H1 (cell line): ENCODE measurements around the gene ALDH4A1.

ENCODE experiments used
- EZH2 ChIP-seq: fragments of 200-600 bp; sonication (generic); IDR thresholded peaks from 2 replicates; pipeline ENCODE4 v1.7.1; 2012; ENCODE audit warnings: low read depth, mild to moderate bottlenecking, moderate library complexity, low read length, inconsistent platforms; ENCODE audit not compliant: severe bottlenecking
- FOSL1 ChIP-seq: IDR thresholded peaks from 2 replicates; pipeline ENCODE4 v1.6.1; 2011; ENCODE audit warnings: mild to moderate bottlenecking, low read depth, low read length, moderate library complexity; ENCODE audit not compliant: insufficient read depth
- POLR2A ChIP-seq, 2 experiments: IDR thresholded peaks; 1 replicate in 1 of 2; 2 replicates in 1 of 2; pipeline ENCODE4 v1.6.1; 2011; ENCODE audit warnings: low read depth in 2 of 2, low read length in 2 of 2, mild to moderate bottlenecking in 2 of 2; ENCODE audit errors: control extremely low read depth in 1 of 2
- RAD21 ChIP-seq, 2 experiments: IDR thresholded peaks in 1 of 2; conservative IDR thresholded peaks in 1 of 2; 2 replicates each; pipeline ENCODE4 v1.6.1; 2011; ENCODE audit warnings: low read depth in 2 of 2, low read length in 2 of 2, improper control_type of control experiment in 1 of 2, inconsistent platforms in 1 of 2, mild to moderate bottlenecking in 1 of 2, moderate library complexity in 1 of 2
- TBP ChIP-seq: IDR thresholded peaks from 2 replicates; pipeline ENCODE4 v1.6.1; 2011; ENCODE audit warnings: low read depth, low read length, improper control_type of control experiment
- TF ChIP-seq, protein P1 (sequence below), 3 experiments: IDR thresholded peaks; 1 replicate in 2 of 3; 2 replicates in 1 of 3; pipeline versions ENCODE4 v1.5.1 to v1.6.1; 2011; ENCODE audit warnings: low read length in 3 of 3, mild to moderate bottlenecking in 3 of 3, inconsistent platforms in 2 of 3, low read depth in 1 of 3, moderate library complexity in 1 of 3; ENCODE audit not compliant: insufficient read depth in 1 of 3; ENCODE audit errors: control extremely low read depth in 1 of 3

- TF ChIP-seq EZH2 (no peak), TBP (no peak), FOSL1 (no peak), POLR2A (IDR thresholded peaks at IDR 0.05; ENCODE audit: control extremely low read depth in 1 of 2, low read depth in 2 of 2, low read length in 2 of 2) (no peak), RAD21 (IDR thresholded peaks at IDR 0.05 in 1 of 2, conservative IDR thresholded peaks at IDR 0.05 in 1 of 2; ENCODE audit: low read depth in 2 of 2, low read length in 2 of 2) (no peak)
- TF ChIP-seq, protein P1, sequence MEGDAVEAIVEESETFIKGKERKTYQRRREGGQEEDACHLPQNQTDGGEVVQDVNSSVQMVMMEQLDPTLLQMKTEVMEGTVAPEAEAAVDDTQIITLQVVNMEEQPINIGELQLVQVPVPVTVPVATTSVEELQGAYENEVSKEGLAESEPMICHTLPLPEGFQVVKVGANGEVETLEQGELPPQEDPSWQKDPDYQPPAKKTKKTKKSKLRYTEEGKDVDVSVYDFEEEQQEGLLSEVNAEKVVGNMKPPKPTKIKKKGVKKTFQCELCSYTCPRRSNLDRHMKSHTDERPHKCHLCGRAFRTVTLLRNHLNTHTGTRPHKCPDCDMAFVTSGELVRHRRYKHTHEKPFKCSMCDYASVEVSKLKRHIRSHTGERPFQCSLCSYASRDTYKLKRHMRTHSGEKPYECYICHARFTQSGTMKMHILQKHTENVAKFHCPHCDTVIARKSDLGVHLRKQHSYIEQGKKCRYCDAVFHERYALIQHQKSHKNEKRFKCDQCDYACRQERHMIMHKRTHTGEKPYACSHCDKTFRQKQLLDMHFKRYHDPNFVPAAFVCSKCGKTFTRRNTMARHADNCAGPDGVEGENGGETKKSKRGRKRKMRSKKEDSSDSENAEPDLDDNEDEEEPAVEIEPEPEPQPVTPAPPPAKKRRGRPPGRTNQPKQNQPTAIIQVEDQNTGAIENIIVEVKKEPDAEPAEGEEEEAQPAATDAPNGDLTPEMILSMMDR (IDR thresholded peaks at IDR 0.05; ENCODE audit: control extremely low read depth in 1 of 3, insufficient read depth in 1 of 3, low read depth in 1 of 3, low read length in 3 of 3) = no peak
Measured at GRCh38 chr1:18901147-18901951, 1.0 kb downstream of the ALDH4A1 start.
